Left ventricle myocardium superior (tissue), 1 donor: ENCODE measurements around the gene NKAIN1. TPM values are rescaled to one million over a fixed set of nuclear protein-coding genes. Genes with fewer than 3 reads are reported as not detected.
"Not testable (repeated sequence)": the region's sequence is repeated elsewhere in the genome, so short reads cannot be mapped to it uniquely, and the experiment has no call there.

ENCODE experiments used
- ATAC-seq: fragments of 200-7000 bp; cut with Tn5 transposase; one replicate; pipeline ENCODE4 v1.9.1; 2020; ENCODE audit warnings: mild to moderate bottlenecking, moderate library complexity
- DNase-seq: peaks from one replicate; pipeline ENCODE4 v3.0.0-alpha.2; 2020
- intact Hi-C: fragments of 100-400 bp; cut with micrococcal nuclease; formaldehyde crosslinking; loops from one replicate; pipeline ENCODE4 v1.11.0; 2022
- total RNA-seq: library from RNA; stranded (reverse); fragmentation: NEBNext Ultra II Directional; extraction: Animal tissue kit (Norgen Biotek cat#: 25700); gene quantifications from one replicate; pipeline ENCODE4 v1.2.1, GENCODE V29; 2021
- donor health status: DM: no; HTN: yes; CAD: no; lungs with severe emphysema.

The NKAIN1 gene
- total RNA-seq, 1 donor from 2014 or later = not detected

DNA sequence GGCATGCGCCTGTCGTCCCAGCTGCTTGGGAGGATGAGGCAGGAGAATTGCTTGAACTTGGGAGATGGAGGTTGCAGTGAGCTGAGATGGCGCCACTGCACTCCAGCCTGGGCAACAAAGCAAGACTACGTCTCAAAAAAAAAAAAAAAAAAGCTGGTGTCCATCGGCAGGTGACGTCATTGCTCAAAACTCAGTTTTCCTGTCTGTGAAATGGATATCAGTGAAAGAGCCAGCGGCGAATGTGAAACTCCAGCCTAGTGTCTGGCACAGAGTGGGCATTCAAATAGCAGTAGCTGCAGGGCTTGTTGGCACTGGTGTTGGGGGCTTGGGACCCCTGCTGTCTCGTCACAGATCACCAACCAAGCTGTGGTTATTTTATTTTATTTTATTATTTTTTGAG, 75.8 kb downstream of the NKAIN1 start:
- DNase-seq (no peak), ATAC-seq (no peak)
- intact Hi-C loops = no loop called here

DNA sequence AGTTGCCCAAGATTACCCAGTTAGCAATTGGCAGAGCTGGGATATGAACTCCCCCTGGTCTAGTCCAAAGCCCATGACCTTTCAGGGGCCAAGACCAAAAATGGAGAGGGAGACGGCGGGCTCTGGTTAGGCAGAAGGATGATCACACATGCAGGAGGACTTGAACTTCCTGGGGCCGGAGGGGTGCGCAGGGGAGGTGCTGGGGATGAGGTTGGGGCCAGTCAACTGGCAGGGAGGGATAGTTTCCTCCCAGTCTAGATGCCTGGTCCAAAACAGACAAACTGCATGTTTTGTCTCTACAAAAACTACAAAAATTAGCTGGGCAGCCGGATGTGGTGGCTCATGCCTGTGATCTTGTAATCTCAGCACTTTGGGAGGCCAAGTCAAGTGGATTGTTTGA, 78.1 kb downstream of the NKAIN1 start:
- ATAC-seq (no peak), DNase-seq (no peak)
- intact Hi-C loops = no loop called here

DNA sequence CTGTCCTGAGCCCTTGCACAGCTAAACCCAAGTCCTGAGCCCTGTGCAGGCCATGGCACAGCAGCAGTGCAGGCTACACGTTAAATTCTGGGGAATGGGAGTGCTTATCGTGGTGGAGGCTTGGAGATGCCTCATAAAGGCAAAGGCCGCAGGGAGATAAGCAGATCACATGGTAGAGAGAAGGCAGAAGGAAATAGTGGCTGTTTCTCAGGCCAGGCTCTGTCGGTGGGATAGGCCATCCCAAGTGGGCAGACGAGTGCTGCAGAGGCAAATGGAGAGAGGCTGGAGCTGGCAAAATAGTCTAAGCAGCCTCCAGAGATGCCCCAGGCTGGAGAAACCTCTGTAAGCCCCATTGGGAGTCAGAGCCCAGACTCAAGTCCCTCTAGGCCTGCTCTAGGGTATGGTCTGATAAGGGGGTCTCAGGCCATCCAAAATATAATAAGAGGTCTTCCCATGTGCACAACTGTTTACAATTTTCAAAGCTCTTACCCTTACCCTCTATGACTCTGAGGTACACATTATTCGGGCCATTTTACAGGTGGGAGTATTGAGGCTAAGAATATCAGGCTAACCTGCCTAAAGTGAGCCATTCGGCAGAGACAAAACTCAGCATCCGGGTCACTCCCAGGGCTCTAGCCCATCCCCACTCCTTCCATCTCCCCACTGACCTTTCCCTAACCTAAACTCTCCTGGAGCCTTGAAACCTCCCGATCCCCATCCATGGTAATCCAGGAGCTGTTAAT, 79.6 kb downstream of the NKAIN1 start:
- ATAC-seq (no peak), DNase-seq (no peak)

DNA sequence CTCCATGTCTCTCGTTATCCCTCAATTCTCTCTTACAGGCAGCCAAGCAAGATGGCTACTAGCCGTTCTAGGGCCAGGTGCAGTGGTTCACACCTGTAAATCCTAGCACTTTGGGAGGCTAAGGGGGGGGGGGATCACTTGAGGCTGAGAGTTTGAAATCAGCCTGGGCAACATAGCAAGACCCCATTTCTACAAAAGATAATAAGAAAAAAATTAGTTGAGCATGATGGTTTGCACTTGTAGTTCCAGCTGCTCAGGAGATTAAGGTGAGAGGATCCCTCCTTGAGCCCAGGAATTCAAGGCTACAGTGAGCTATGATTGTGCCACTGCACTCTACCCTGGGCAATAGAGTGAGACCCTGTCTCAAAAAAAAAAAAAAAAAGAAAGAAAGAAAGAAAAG, 80.4 kb downstream of the NKAIN1 start:
- intact Hi-C loops = no loop called here
- DNase-seq (no peak), ATAC-seq (no peak)

More for the DNA sequence above, 79.6 kb downstream of the NKAIN1 start:
- intact Hi-C loops = no loop called here

DNA sequence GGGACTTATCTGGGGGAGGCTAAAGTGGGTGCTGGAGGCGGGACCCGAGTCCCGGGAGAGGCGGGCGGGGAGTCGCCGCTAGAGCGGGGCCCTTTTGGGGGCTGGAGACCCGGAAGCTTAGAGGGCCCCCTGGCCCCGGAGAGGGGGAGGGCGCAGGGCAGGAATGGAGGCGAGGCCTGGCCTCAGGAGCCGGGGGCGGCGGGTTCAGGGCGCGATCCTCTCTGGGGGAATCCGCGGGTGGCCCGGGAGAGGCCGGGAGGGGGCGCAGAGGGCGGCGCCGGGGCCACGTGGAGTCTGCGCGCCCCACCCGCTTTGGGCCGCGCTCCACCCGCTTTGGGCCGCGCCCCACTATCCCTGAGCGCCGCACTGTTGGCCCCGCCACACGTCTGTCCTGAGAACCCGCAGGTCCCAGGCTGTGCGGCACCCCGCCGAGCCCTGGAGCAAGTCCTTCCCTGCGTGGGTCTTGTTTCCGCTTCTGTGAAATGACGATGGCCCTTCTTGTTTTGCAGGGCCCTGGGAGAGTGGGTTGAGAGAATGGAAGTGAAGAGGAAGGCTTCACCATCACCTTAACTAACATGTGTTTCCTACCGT, 84.4 kb downstream of the NKAIN1 start:
- intact Hi-C loops = no loop called here
- ATAC-seq (peak; percentile 95), DNase-seq (peak; percentile 82)

DNA sequence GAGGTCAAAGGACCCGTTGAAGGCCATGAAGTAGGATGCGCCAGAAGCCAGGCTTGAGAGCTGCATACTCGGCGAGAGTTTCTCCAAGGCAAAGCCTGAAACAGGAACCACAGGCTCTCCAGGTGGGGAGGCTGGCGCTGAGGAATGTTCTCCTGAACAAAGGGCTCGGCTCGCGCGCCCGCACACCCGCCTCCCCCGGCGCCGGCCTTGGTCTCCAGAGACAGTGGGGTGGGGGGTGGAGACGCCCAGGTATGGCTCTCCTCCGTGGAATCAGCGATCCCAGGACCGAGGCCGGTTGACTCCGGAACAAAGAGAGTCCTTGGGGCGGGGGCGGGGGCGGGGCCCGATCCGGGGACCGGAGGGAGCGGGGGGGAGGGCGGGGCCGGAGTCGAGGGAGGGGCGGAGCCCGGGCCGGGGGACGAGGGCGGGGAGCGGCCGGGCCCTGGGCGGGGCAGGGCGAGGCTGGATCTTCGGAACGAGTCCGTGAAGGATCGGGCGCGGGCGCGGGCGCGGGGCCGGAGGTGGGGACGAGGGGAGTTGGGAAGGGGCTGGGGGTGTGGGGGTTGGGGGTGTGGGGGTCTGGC, 85.0 kb downstream of the NKAIN1 start:
- ATAC-seq = peak; percentile 95
- DNase-seq = peak; percentile 82
- intact Hi-C loops = no loop called here

DNA sequence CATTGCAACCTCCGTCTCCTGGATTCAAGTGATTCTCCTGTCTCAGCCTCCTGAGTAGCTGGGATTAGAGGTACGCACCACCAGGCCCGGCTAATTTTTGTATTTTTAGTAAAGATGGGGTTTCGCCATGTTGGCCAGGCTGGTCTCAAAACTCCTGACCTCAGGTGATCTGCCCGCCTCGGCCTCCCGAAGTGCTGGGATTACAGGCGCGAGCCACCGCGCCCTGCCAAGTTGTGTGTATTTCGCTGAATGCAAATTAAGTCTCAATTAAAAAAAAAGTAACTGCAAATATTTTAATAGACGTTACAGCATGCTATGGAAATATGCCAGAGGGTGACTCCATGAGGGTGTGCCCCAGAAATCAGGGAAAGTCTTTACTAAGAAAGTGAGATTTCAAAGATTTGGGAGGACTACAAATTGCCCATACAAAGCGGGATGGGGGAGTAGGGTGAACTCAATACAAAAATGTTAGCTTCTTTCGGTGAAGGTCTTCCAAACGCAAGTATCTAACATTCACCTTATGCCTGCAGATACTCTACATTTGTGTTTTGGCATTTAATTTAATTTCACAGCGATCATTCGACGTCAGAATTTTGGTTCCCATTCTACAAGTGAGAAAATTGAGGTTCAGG, 85.6 kb downstream of the NKAIN1 start:
- DNase-seq (no peak), ATAC-seq (no peak)
- intact Hi-C loops = no loop called here

DNA sequence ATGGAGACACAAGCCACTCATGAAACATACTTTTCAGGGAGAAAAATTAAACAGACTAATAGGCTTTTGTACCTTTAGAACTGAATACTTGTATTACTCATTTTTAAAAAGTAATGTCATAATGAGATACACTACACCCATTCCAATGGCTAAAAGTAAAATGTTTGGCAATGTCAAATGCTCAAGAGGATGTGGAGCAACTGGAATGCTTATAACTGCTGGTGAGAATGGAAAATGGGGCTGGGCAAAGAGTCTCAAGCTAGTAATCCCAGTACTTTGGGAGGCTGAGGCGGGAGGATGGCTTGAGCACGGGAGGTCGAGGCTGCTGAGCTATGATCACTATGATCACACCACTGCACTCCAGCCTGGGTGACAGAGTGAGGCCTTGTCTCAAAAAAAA, 86.3 kb downstream of the NKAIN1 start:
- ATAC-seq (no peak), DNase-seq (no peak)
- intact Hi-C loops = no loop called here

DNA sequence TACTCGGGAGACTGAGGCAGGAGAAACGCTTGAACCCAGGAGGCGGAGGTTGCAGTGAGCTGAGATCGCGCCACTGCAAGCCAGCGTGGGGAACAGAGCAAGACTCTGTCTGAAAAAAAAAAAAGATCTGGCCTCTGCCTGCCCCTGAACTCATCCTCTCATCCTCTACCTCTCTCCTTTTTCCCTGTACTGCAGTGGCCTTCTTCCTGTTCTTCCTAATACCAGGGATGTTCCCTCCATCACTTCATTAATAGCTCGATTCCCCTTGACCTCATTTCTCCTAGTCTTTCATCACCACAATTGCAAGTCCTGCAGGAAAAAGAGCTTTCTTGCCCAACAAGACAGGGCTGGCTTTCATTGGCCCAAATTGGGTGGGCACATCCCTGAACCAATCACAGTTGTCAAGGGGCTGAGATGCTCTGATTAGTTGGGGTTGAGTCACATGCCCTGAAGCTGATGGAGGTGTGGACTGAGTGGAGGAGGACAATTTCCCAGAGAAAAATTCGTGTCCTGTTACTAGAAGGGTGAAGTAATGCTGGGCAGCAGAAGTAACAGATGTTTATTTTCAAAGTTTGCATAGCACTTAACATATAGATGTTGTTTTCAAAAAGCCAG, 87.4 kb downstream of the NKAIN1 start:
- intact Hi-C loops = no loop called here
- no peak for ATAC-seq
- DNase-seq = no peak

DNA sequence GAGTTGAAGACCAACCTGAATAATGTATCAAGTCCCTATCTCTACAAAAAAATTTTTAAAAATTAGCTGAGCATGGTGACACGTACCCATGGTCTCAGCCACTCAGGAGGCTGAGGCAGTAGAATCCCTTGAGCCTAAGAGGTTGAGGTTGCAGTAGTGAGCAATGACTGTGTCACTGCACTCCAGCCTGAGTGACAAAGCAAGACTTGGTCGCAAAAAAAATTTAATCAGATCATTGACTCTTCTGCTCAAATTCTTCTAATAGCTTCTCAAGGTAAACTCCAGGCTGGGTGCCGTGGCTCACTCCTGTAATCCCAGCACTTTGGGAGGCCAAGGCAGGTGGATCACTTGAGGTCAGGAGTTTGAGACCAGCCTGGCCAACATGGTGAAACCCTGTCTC, 88.3 kb downstream of the NKAIN1 start:
- DNase-seq (no peak), ATAC-seq (no peak)
- intact Hi-C loops = no loop called here

DNA sequence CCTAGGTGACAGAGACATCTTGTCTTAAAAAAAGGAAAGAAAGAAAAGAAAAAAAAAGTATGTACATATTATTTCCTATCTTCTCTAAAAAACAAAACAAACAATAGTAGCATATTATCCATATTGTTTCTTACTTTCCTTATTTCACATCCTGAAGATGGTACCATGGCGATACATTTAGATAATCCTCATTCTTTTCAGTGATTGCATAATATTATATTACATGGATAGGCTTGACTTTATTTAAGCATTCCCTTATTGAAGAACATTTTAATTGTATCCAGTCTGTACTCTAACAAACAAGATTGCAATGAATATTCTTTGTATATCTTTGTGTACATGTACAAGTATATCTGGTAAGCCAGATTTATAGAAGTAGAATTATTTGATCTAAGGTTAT, 91.3 kb downstream of the NKAIN1 start:
- ATAC-seq (no peak), DNase-seq (no peak)
- intact Hi-C loops = no loop called here

DNA sequence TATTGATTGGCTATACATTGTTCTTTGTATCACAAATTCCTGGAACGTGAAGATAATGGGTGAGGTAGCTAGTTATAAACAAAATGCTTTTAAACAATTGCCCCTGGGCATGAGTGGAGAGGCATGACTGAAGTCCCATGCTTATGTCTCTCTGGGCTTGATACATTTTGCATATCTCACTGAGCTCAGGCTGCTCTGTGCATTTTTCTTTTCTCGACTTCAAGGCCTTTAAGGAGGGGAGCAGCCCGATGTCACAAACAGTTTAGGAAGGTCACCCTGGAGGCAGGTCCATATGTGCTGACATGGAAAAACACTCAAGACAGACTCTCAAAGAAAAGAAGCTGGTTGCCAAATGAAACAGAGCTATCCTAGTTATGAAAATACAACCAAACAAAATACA, 94.0 kb downstream of the NKAIN1 start:
- DNase-seq (no peak), ATAC-seq (peak; percentile 77)
- intact Hi-C loops = no loop called here

DNA sequence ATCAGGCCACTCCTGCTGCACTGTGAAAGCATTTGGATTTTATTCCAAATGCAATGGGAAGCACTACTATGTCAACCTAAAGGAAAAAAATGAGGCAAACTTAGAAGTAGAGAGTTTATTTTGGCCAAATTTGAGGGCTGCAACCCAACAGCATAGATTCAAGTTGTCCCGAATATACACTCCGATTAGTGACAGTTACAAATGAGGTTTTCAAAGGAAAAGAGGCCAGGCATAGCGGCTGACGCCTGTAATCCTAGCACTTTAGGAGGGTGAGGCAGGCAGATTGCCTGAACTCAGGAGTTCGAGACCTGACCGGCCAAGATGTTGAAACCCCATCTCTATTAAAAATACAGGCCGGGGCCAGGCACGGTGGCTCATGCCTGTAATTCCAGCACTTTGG, 95.2 kb downstream of the NKAIN1 start:
- ATAC-seq (no peak), DNase-seq (no peak)
- intact Hi-C loops = no loop called here

DNA sequence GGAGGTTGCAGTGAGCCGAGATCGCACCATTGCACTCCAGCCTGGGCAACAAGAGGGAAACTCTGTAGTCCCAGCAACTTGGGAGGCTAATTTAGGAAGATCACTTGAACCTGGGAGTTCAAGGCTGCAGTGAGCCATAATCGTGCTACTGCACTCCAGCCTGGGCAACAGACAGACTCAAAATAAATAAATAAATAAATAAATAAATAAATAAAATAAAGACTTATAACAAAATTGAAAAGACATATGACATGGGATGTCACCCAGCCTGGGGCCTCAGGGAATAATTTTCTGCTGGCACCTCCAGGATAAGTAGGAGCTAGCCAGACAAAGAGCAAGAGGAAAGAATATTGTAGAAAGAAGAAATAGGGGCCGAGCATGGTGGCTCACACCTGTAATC, 96.2 kb downstream of the NKAIN1 start:
- ATAC-seq = no peak
- intact Hi-C loops = no loop called here

DNA sequence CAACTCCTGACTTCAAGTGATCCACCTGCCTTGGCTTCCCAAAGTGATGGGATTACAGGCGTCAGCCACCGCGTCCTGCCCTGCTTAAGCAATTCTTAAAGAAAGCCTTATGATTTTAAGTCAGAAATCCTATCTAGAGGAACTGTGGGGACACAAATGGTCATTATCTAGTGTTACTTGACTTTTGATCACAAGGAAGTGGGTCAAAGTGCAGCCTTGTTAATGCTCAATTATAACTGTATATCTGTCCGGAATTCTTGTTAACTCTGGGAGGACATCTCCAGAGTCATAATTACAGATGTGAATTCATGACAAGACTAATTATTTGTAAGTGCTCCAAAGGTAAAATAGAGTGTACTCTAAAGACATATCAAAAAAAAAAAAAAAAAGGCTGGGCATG, 97.3 kb downstream of the NKAIN1 start:
- DNase-seq (no peak), ATAC-seq (no peak)
- intact Hi-C loops = no loop called here

More for the DNA sequence above, 96.2 kb downstream of the NKAIN1 start:
- no peak for DNase-seq

DNA sequence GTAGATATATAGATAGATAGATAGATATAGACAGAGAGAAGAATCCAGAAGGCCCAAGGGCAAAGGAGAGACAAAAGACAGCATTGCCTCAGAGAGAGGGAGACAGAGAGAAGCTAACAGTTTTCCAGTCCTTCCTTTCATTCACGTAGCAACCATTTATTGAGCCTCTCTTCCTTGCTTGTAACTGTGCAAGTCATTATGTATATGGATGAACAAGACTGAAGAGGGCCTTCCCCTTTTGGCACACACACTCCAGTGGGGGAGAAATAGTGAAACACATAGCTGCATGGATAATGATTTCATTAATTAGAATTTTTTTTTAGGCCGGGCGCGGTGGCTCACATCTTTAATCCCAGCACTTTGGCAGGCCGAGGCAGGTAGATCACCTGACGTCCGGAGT, 99.4 kb downstream of the NKAIN1 start:
- intact Hi-C loops = no loop called here
- DNase-seq (no peak), ATAC-seq (no peak)

DNA sequence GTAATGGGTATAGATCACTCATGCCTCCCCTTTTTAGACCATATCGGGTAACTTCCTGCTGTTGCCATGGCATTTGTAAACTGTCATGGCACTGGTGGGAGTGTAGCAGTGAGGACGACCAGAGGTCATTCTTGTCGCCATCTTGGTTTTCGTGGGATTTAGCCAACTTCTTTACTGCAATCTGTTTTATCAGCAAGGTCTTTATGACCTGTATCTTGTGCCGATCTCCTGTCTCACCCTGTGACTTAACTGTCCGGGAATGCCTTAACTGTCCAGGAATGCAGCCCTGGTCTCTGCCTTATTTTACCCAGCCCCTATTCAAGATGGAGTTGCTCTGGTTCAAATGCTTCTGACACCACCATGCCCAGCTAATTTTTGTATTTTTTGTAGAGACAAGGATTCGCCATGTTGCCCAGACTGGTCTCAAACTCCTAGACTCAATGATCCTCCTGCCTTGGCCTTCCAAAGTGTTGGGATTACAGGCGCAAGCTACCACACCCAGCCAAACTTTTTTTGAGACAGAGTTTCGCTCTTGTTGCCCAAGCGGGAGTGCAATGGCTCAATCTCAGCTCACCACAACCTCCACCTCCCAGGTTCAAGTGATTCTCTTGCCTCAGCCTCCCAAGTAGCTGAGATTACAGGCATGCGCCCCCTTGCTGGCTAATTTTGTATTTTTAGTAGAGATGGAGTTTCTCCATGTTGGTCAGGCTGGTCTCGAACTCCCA, 100.7 kb downstream of the NKAIN1 start:
- DNase-seq, intact Hi-C loops, ATAC-seq: not testable (repeated sequence)

DNA sequence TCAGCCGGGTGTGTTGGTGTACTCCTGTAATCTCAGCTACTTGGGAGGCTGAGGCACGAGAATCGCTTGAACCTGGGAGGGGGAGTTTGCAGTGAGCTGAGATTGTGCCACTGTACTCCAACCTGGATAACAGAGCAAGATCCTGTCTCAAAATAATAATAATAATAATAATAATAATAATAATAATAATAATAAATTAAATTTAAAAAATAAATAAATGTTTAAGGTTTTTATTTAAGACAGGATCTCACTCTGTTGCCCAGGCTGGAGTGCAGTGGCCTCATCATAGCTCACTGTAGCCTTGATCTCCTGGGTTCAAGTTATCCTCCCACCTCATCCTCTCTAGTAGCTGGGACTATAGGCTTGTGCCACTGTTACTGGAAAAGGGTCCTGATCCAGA, 101.8 kb downstream of the NKAIN1 start:
- DNase-seq, intact Hi-C loops, ATAC-seq: not testable (repeated sequence)

DNA sequence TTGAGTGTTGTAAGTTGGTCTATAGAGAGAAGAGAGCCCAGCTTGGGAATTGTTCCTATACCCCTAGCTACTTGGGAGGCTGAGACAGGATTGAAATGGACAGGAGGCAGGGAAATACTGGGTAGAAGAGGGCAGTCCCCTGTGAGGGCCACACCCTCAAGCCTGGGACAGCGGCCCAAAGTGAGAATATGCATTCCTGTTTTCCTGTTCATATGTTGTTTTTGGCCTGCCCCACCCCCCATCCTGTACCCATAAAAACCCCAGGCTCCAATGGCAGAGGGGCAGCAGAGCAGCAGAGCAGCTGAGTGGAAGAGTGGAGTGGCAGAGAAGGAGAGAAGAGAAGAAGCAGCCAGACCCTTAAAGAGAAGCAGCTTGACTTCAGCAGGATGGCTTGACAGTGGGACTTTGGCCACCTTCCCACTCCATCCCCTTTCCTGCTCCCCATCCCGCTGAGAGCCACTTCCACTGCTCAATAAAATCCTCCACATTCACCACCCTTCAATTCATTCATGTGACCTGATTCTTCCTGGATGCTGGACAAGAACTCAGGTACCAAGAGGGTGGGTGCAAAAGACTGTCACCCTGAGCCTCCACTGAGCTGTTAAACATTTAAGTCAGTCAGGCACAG, 103.6 kb downstream of the NKAIN1 start:
- intact Hi-C loops = no loop called here
- no peak for DNase-seq
- no peak for ATAC-seq
